Measurements from ENCODE around the gene EML4. TPM values are rescaled to one million over a fixed set of nuclear protein-coding genes. Genes with fewer than 3 reads are reported as not detected.

EML4 gene
- total and polyA plus RNA-seq, 4 experiments from 2014 or later = 52.8 to 172 (median 140) TPM

DNA sequence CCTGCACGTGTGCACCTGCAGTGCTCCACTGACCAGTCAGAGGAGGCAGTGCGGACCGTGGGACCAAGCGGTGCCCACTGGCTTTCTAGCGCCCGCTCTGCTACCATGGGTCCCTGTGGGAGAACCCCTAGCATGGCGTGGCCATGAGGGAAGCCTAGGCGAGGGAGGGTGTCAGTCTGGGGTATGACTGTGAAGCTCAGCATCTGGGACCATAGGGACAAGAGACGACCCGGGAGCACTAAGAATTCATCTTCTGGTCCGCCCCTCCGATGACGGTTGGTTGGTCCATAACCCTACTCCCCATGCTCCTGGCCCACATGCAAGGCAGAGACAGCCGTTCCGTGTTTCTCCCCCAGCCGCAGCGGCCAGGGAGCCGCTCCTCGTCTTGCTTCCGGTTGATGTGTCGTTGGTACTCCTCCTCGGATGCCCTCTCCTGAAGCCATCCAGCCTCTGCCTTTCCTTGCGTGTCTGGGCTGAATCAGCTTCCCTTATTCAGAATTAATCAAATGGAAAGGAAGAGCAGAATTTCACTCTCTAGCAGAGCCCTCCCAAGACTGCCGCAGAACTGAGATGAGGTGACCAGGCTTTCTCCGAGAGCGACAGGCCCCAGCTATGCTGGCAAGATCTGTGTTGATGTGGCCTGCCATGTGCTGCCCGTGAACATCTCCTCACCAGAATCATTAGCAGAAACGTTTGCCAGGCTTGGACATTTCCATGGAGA lies 168.9 kb downstream of the EML4 start:
- H3K9me3 Mint-ChIP-seq = peaks cover 0 to 11% (median 2%) of the 10 kb centered on the region in 8 donors
- Histone ChIP-seq H3K27me3 (ENCODE audit: insufficient read depth, low read length) (no peaks in the 10 kb centered on the region), H3K36me3 (ENCODE audit: insufficient read depth, low read length) (peaks cover 12% of the 10 kb centered on the region), H3K27ac (ENCODE audit: low read depth, low read length) (no peak overlapping the region), H3K4me1 (ENCODE audit: insufficient read depth, low read length) (peaks cover 16% of the 10 kb centered on the region), H3K9me3 (ENCODE audit: control insufficient read depth in 1 of 2, low read length in 2 of 2) (no peaks in the 10 kb centered on the region), H3K4me3 (ENCODE audit: low read length in 2 of 2) (no peak overlapping the region)
- H3K4me3 Mint-ChIP-seq = no peak overlapping the region
- ChIA-PET POLR2A (ENCODE audit: partially characterized antibody) (interaction anchor here (0.7 kb wide), 1 partner anchor 9 kb away, joined by 4 read pairs; no protein-coding TSS in a partner anchor), CTCF (ENCODE audit: partially characterized antibody) (interaction anchor here (0.9 kb wide), 1 partner anchor 9 kb away, joined by 3 read pairs; no protein-coding TSS in a partner anchor)
- peaks cover 65 to 81% of the 10 kb centered on the region in 2 donors for H3K36me3 Mint-ChIP-seq
- no peaks in the 10 kb centered on the region for H3K27me3 Mint-ChIP-seq
- intact Hi-C loops (cut with micrococcal nuclease) = no loop called here
- H3K27ac Mint-ChIP-seq = peak overlapping the region in 3 of 7 donors; percentile 18 to 83 (median 81)
- DNase-seq = no peak
- H3K4me1 Mint-ChIP-seq = peaks cover 13 to 26% (median 18%) of the 10 kb centered on the region in 4 donors

DNA sequence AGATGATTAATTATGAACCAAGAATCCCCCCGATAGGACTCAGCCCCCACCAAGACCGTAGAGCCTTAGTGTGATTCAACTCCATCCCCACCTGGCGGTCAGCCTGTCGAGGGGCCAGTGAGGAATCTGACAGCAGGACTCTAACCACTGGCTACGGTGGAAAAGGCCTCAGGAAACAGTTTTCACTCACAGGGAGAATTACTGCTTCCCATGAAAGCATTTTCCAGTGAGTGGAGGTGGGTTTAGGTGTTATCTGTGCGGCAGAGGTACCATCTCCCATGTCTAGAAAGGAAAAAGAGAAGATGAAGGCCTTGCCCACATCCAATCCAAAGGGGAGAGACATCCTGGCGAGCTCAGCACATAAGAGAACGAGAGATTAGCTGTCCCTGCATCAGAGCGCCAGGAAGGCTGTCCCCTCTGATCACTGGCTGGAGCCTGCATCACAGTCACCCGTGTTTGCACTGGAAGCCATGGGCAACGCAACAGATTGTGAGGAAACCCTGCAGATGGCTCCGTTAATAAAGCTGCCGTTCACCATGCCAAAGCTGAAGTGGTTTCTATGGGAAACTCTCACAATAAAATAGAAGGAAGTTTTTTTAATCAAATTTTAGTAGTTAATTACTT lies 169.5 kb downstream of the EML4 start:
- H3K27me3 ChIP-seq (ENCODE audit: insufficient read depth, low read length) = no peaks in the 10 kb centered on the region
- intact Hi-C loops (cut with micrococcal nuclease) = no loop called here
- no peak for DNase-seq
- Mint-ChIP-seq H3K4me3 (no peak overlapping the region), H3K27ac (peak overlapping the region in 2 of 7 donors; percentile 81 to 83), H3K9me3 (peaks cover 0 to 13% (median 2%) of the 10 kb centered on the region in 8 donors), H3K4me1 (peaks cover 17 to 33% (median 23%) of the 10 kb centered on the region in 4 donors), H3K36me3 (peaks cover 65 to 81% of the 10 kb centered on the region in 2 donors), H3K27me3 (no peaks in the 10 kb centered on the region)
- H3K4me3 ChIP-seq (ENCODE audit: low read length in 2 of 2) = no peak overlapping the region
- H3K4me1 ChIP-seq (ENCODE audit: insufficient read depth, low read length) = peaks cover 16% of the 10 kb centered on the region
- ChIA-PET POLR2A (ENCODE audit: partially characterized antibody) (interaction anchor here (0.7 kb wide), 1 partner anchor 8 kb away, joined by 4 read pairs; no protein-coding TSS in a partner anchor), CTCF (ENCODE audit: partially characterized antibody) (no interaction called here)
- H3K36me3 ChIP-seq (ENCODE audit: insufficient read depth, low read length) = peaks cover 5% of the 10 kb centered on the region
- no peaks in the 10 kb centered on the region for H3K9me3 ChIP-seq (ENCODE audit: control insufficient read depth in 1 of 2, low read length in 2 of 2)
- no peak overlapping the region for H3K27ac ChIP-seq (ENCODE audit: low read depth, low read length)

DNA sequence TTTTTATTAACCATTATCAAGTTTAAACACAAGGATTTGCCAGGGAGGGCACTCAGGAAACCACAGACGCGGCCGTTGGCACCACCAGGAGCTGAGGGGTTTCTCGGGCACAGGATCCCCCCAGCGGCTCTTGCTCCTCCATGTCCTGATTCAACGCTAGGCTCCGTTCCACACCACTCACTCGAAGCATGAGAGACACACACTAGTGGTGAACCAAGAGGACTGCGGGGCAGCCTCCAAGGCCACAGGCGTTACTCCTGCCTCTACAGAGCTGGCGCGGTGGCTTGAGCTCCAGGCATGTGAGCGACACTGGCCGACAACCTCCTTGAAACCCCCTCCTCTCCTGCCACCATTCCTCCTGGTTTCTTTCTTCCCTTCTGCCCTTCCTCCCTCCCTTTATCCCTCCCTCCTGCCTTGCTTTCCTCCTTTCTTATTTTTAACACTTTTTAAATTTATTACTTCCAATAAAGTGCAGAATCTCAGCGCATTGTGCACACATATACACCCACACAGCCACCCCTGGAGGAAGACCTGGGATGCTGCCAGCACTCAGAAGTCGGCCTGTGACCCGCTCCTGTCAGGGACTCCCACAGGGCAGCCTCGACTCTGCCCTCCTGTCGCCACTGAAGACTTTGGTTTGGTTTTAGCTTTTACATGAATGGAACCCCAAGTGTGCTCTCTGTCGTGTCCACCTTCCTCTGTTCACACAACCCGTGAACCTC lies 170.2 kb downstream of the EML4 start:
- Mint-ChIP-seq H3K27ac (peak overlapping the region in 6 of 7 donors; percentile 33 to 83 (median 73)), H3K36me3 (peaks cover 62 to 77% of the 10 kb centered on the region in 2 donors), H3K4me3 (no peak overlapping the region), H3K9me3 (peaks cover 0 to 13% (median 2%) of the 10 kb centered on the region in 8 donors), H3K27me3 (no peaks in the 10 kb centered on the region), H3K4me1 (peaks cover 19 to 33% (median 25%) of the 10 kb centered on the region in 4 donors)
- Histone ChIP-seq H3K4me3 (ENCODE audit: low read length in 2 of 2) (no peak overlapping the region), H3K27ac (ENCODE audit: low read depth, low read length) (no peak overlapping the region), H3K27me3 (ENCODE audit: insufficient read depth, low read length) (no peaks in the 10 kb centered on the region), H3K4me1 (ENCODE audit: insufficient read depth, low read length) (peaks cover 16% of the 10 kb centered on the region), H3K9me3 (ENCODE audit: control insufficient read depth in 1 of 2, low read length in 2 of 2) (no peaks in the 10 kb centered on the region), H3K36me3 (ENCODE audit: insufficient read depth, low read length) (no peaks in the 10 kb centered on the region)
- CTCF ChIA-PET (ENCODE audit: partially characterized antibody) = no interaction called here
- POLR2A ChIA-PET (ENCODE audit: partially characterized antibody) = no interaction called here
- DNase-seq = no peak
- intact Hi-C loops (cut with micrococcal nuclease) = no loop called here

DNA sequence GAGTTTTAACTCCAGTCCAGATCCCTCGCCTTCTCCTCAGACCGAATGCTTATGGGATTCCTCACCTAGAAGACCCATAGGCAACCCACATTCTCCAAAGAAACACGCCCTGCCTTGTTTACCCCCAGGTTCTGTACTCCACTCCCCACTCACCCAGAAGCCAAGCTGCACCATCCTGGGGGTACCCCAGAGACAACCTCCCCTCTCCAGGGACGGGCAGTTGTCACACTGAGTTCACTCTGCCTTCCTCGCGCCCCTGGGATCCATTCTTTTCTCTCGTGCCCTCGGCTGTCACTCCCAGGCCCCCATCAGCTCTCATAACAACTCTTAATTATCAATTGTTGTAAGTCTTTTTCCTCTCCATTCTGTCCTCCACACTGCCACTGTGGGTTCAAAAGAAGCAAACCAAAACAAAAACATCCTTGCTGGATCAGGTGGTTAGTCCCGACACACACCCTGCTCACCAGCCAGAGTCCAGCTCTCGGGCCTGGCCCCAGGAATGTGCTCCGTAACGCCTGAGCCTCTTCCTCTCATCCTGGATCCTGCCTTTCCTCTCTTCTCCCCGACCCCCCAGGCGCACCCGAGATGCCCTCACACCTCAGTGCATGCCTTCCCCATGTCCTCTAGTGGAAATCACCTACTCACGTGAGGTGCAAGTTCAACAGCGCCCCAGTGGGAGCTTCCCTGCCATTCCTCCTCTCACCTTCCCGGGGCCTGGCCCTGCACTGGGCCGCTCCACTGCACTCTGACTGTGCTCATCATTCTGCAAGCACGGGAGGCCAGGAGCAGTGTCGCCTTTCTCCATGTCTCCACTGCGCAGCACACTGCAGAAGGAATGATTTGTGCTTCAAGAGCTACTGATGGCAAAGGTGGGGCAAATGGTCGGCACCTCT lies 171.1 kb downstream of the EML4 start:
- CTCF ChIA-PET (ENCODE audit: partially characterized antibody) = no interaction called here
- H3K27me3 ChIP-seq (ENCODE audit: insufficient read depth, low read length) = no peaks in the 10 kb centered on the region
- H3K4me3 Mint-ChIP-seq = peak overlapping the region in 3 of 8 donors; percentile 7 to 49 (median 47)
- peak overlapping the region; percentile 33 to 91 (median 73) for H3K27ac Mint-ChIP-seq
- H3K4me1 Mint-ChIP-seq = peaks cover 19 to 33% (median 25%) of the 10 kb centered on the region in 4 donors
- H3K4me1 ChIP-seq (ENCODE audit: insufficient read depth, low read length) = peaks cover 16% of the 10 kb centered on the region
- POLR2A ChIA-PET (ENCODE audit: partially characterized antibody) = no interaction called here
- H3K9me3 ChIP-seq (ENCODE audit: control insufficient read depth in 1 of 2, low read length in 2 of 2) = no peaks in the 10 kb centered on the region
- H3K4me3 ChIP-seq (ENCODE audit: low read length in 2 of 2) = no peak overlapping the region
- H3K27ac ChIP-seq (ENCODE audit: low read depth, low read length) = no peak overlapping the region
- DNase-seq = no peak
- no peaks in the 10 kb centered on the region for H3K27me3 Mint-ChIP-seq
- peaks cover 63 to 79% of the 10 kb centered on the region in 2 donors for H3K36me3 Mint-ChIP-seq
- peaks cover 0 to 13% (median 2%) of the 10 kb centered on the region in 8 donors for H3K9me3 Mint-ChIP-seq
- intact Hi-C loops (cut with micrococcal nuclease) = no loop called here
- H3K36me3 ChIP-seq (ENCODE audit: insufficient read depth, low read length) = no peaks in the 10 kb centered on the region

DNA sequence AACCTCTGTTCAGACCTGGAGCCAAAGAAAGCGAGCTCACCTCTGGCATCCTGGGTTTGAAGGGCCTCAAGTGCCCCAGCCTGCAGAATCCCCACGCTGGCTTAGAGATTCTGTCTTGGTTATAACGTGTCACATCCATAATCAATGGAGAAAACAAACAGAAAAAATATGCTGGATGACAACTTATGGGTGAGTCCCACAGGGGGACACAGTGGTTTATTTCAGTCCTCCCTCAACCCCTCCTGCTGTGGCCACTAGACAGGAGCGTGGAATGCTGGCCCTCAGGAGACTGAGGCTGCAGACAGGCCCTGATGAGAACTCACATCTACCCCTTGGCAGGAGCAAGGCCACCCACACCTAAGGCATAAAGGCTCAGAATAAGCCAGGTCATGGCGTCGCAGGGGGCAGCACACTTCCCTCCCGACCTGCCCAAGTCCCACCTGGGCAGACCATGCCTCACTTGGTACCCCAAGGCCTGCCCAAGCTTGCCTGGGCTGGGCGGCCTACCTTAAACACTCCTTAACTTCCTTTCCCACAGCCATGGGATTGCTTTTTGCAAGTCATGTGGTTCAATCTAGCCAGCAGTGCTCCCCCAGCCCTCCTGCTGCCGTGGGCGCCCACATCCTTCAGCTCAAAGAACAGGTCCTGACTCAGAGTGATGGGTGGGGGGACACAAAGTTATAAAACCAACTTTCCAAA lies 171.9 kb downstream of the EML4 start:
- CTCF ChIA-PET (ENCODE audit: partially characterized antibody) = interaction anchor here (1.1 kb wide), 1 partner anchor 14 kb away, joined by 3 read pairs; no protein-coding TSS in a partner anchor
- Histone ChIP-seq H3K4me1 (ENCODE audit: insufficient read depth, low read length) (peaks cover 16% of the 10 kb centered on the region), H3K4me3 (ENCODE audit: low read length in 2 of 2) (no peak overlapping the region), H3K9me3 (ENCODE audit: control insufficient read depth in 1 of 2, low read length in 2 of 2) (no peaks in the 10 kb centered on the region), H3K27me3 (ENCODE audit: insufficient read depth, low read length) (no peaks in the 10 kb centered on the region), H3K36me3 (ENCODE audit: insufficient read depth, low read length) (peaks cover 8% of the 10 kb centered on the region), H3K27ac (ENCODE audit: low read depth, low read length) (no peak overlapping the region)
- H3K36me3 Mint-ChIP-seq = peaks cover 63 to 78% of the 10 kb centered on the region in 2 donors
- no peak overlapping the region for H3K4me3 Mint-ChIP-seq
- H3K27ac Mint-ChIP-seq = peak overlapping the region in 6 of 7 donors; percentile 68 to 85 (median 80)
- POLR2A ChIA-PET (ENCODE audit: partially characterized antibody) = no interaction called here
- H3K27me3 Mint-ChIP-seq = no peaks in the 10 kb centered on the region
- peaks cover 19 to 33% (median 26%) of the 10 kb centered on the region in 4 donors for H3K4me1 Mint-ChIP-seq
- H3K9me3 Mint-ChIP-seq = peaks cover 0 to 13% (median 2%) of the 10 kb centered on the region in 8 donors
- DNase-seq = no peak
- intact Hi-C loops (cut with micrococcal nuclease) = no loop called here
